ENCODE measurements around the gene GTF3C5. TPM values are rescaled to one million over a fixed set of nuclear protein-coding genes. Genes with fewer than 3 reads are reported as not detected.
"Not testable (repeated sequence)": the region's sequence is repeated elsewhere in the genome, so short reads cannot be mapped to it uniquely, and the experiment has no call there.

GTF3C5 gene
- polyA plus RNA-seq, 4 donors = 62.5 to 69.0 (median 68.7) TPM

- no peak for DNase-seq (ENCODE audit: low read depth in 4 of 4, low spot score in 3 of 4)
These were observed 35.6 kb downstream of the GTF3C5 start for GRCh38 chr9:133066181-133066983.

GRCh38 chr9:133067006-133067405 is 36.2 kb downstream of the GTF3C5 start:
- no peak for DNase-seq (ENCODE audit: low read depth in 4 of 4, low spot score in 3 of 4)

GRCh38 chr9:133067813-133068212 is 37.0 kb downstream of the GTF3C5 start:
- DNase-seq (ENCODE audit: low read depth in 4 of 4, low spot score in 3 of 4) = no peak

- not testable (repeated sequence) for DNase-seq (ENCODE audit: low read depth in 4 of 4, low spot score in 3 of 4)
These were observed 37.6 kb downstream of the GTF3C5 start for GRCh38 chr9:133068431-133068830.

GRCh38 chr9:133070500-133070961 is 39.7 kb downstream of the GTF3C5 start:
- DNase-seq (ENCODE audit: low read depth in 4 of 4, low spot score in 3 of 4) = not testable (repeated sequence)

- DNase-seq (ENCODE audit: low read depth in 4 of 4, low spot score in 3 of 4) = not testable (repeated sequence)
These were observed 40.2 kb downstream of the GTF3C5 start for GRCh38 chr9:133070985-133071384.

GRCh38 chr9:133071484-133072150 is 40.8 kb downstream of the GTF3C5 start:
- no peak for DNase-seq (ENCODE audit: low read depth in 4 of 4, low spot score in 3 of 4)

- DNase-seq (ENCODE audit: low read depth in 4 of 4, low spot score in 3 of 4) = not testable (repeated sequence)
These were observed 41.4 kb downstream of the GTF3C5 start for GRCh38 chr9:133072210-133072609.

GRCh38 chr9:133073086-133074014 is 42.6 kb downstream of the GTF3C5 start:
- no peak for DNase-seq (ENCODE audit: low read depth in 4 of 4, low spot score in 3 of 4)

- no peak for DNase-seq (ENCODE audit: low read depth in 4 of 4, low spot score in 3 of 4)
These were observed 43.4 kb downstream of the GTF3C5 start for GRCh38 chr9:133074111-133074651.

GRCh38 chr9:133075925-133076630 is 45.3 kb downstream of the GTF3C5 start:
- no peak for DNase-seq (ENCODE audit: low read depth in 4 of 4, low spot score in 3 of 4)

GRCh38 chr9:133076691-133077090 is 45.9 kb downstream of the GTF3C5 start:
- no peak for DNase-seq (ENCODE audit: low read depth in 4 of 4, low spot score in 3 of 4)

- no peak for DNase-seq (ENCODE audit: low read depth in 4 of 4, low spot score in 3 of 4)
These were observed 47.7 kb downstream of the GTF3C5 start for GRCh38 chr9:133078486-133078885.

- DNase-seq (ENCODE audit: low read depth in 4 of 4, low spot score in 3 of 4) = no peak
These were observed 49.4 kb downstream of the GTF3C5 start for GRCh38 chr9:133080161-133080560.

GRCh38 chr9:133080786-133081779 is 50.3 kb downstream of the GTF3C5 start:
- not testable (repeated sequence) for DNase-seq (ENCODE audit: low read depth in 4 of 4, low spot score in 3 of 4)

- not testable (repeated sequence) for DNase-seq (ENCODE audit: low read depth in 4 of 4, low spot score in 3 of 4)
These were observed 51.3 kb downstream of the GTF3C5 start for GRCh38 chr9:133081957-133082644.

GRCh38 chr9:133083688-133084087 is 52.9 kb downstream of the GTF3C5 start:
- not testable (repeated sequence) for DNase-seq (ENCODE audit: low read depth in 4 of 4, low spot score in 3 of 4)

Measured in right renal pelvis (tissue), 4 donors.